Measurements from ENCODE around the gene ABLIM1. TPM values are rescaled to one million over a fixed set of nuclear protein-coding genes. Genes with fewer than 3 reads are reported as not detected.

Gene ABLIM1
- total and polyA plus RNA-seq, 2 of the 4 experiments (the other 2 are of a cell fraction), result 7.7 to 9.9 TPM

DNA sequence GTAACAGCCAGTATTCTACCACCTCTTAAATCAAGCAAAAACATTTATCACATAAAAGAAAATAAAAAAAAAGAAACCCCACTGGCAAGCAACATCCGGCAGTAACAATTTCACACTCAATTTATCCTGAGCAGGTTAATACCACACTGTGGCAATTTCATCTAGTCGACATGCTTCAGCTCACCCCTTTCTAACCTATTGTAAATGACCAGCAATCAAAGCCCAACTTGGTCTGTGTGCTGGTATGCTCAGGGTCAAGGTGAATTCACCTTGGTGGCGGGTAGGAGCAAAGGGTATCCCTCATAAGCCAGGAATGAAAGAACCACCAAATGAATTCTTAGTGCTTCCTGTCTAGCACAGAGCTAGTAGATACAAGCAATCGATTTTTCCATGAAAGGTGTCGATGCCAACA lies 144.7 kb downstream of the ABLIM1 start:
- no TSS peak for BruUV-seq (replicated peaks)
- DNase-seq (no peak), ATAC-seq (ENCODE audit: low read depth) (no peak)
- no peak overlapping the region for H2AK5ac ChIP-seq (ENCODE audit: low read depth, low read length)
- H4K8ac ChIP-seq (ENCODE audit: low read depth in 2 of 2, low read length in 2 of 2), result no peak overlapping the region
- H3K4ac ChIP-seq (ENCODE audit: low read depth, low read length), result no peak overlapping the region
- H3K9me3 ChIP-seq (ENCODE audit: control insufficient read depth, insufficient read depth, low read length), result no peaks in the 10 kb centered on the region
- no peak overlapping the region for H4K5ac ChIP-seq (ENCODE audit: low read depth, low read length)
- H4K20me1 ChIP-seq (ENCODE audit: insufficient read depth, low read length), result no peaks in the 10 kb centered on the region
- 0 out of 2 replicates have a peak, but pooled peaks cover 6% of the 10 kb centered on the region for H3K9me1 ChIP-seq (ENCODE audit: insufficient read depth, low read length)
- H3K36me3 ChIP-seq (ENCODE audit: control insufficient read depth, insufficient read depth, low read length), result no peaks in the 10 kb centered on the region
- no peaks in the 10 kb centered on the region; the same call in 1 of the 2 replicates for H3K4me1 ChIP-seq (ENCODE audit: control insufficient read depth, insufficient read depth, low read length)
- no peak overlapping the region for H3K4me2 ChIP-seq (ENCODE audit: low read depth, low read length)
- peaks cover 28% of the 10 kb centered on the region for H3K27me3 ChIP-seq (ENCODE audit: control insufficient read depth, insufficient read depth, low read length)
- intact Hi-C loops (cut with micrococcal nuclease) (no loop called here), in situ Hi-C loops (cut with MboI; ENCODE audit: low sequenced_read_pairs) (no loop called here), dilution Hi-C loops (cut with HindIII; ENCODE audit: low sequenced_read_pairs, unreplicated experiment) (no loop called here)
- no peak overlapping the region for H2BK5ac ChIP-seq (ENCODE audit: low read depth, low read length, poor library complexity, severe bottlenecking)
- no peak overlapping the region for H2BK20ac ChIP-seq (ENCODE audit: low read depth, low read length)
- no peak overlapping the region for H2AFZ ChIP-seq (replicated peaks; ENCODE audit: low read length, poor library complexity)
- H3K14ac ChIP-seq (replicated peaks; ENCODE audit: low read depth, low read length), result no peak overlapping the region
- no peak overlapping the region for H2AK9ac ChIP-seq (replicated peaks; ENCODE audit: low read depth, low read length, poor library complexity)
- H3K56ac ChIP-seq (ENCODE audit: extremely low read depth, insufficient read depth, low read length), result no peak overlapping the region
- no peak overlapping the region for H3K27ac ChIP-seq (ENCODE audit: insufficient read depth, low read length)
- POLR2A ChIA-PET (ENCODE audit: unreplicated experiment), result no interaction called here
- TF ChIP-seq RAD21 (IDR thresholded peaks at IDR 0.05; ENCODE audit: low read length) (no peak), SMC3 (IDR thresholded peaks at IDR 0.05; ENCODE audit: low read depth, low read length) (no peak), RCOR1 (IDR thresholded peaks at IDR 0.05; ENCODE audit: insufficient replicate concordance, low read length) (no peak), CEBPB (IDR thresholded peaks at IDR 0.05; ENCODE audit: low read depth, low read length) (no peak), BHLHE40 (IDR thresholded peaks at IDR 0.05; ENCODE audit: low read depth, low read length) (no peak)
- TF ChIP-seq, protein P1, sequence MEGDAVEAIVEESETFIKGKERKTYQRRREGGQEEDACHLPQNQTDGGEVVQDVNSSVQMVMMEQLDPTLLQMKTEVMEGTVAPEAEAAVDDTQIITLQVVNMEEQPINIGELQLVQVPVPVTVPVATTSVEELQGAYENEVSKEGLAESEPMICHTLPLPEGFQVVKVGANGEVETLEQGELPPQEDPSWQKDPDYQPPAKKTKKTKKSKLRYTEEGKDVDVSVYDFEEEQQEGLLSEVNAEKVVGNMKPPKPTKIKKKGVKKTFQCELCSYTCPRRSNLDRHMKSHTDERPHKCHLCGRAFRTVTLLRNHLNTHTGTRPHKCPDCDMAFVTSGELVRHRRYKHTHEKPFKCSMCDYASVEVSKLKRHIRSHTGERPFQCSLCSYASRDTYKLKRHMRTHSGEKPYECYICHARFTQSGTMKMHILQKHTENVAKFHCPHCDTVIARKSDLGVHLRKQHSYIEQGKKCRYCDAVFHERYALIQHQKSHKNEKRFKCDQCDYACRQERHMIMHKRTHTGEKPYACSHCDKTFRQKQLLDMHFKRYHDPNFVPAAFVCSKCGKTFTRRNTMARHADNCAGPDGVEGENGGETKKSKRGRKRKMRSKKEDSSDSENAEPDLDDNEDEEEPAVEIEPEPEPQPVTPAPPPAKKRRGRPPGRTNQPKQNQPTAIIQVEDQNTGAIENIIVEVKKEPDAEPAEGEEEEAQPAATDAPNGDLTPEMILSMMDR (conservative IDR thresholded peaks at IDR 0.05; ENCODE audit: low read depth, low read length), result no peak
- H3K23ac ChIP-seq (ENCODE audit: low read depth, low read length), result no peak overlapping the region
- H2BK120ac ChIP-seq (ENCODE audit: low read depth, low read length), result no peak overlapping the region
- H3K18ac ChIP-seq (ENCODE audit: low read depth, low read length), result no peak overlapping the region
- CTCF ChIA-PET, result interaction anchor here (0.6 kb wide), 1 partner anchor 556 kb away, joined by 3 read pairs; no protein-coding TSS in a partner anchor
- no peak overlapping the region for H2BK15ac ChIP-seq (ENCODE audit: low read depth, low read length)
- no peak overlapping the region for H3K4me3 ChIP-seq (ENCODE audit: insufficient read depth, low read depth, low read length)
- H3K79me1 ChIP-seq (ENCODE audit: low read depth in 1 of 2, low read length in 2 of 2), result no peaks in the 10 kb centered on the region
- no peak overlapping the region for H3K9ac ChIP-seq (ENCODE audit: low read depth, low read length)
- WGBS, 2 experiments (ENCODE audit: extremely low coverage in 2 of 2, insufficient read length in 1 of 2), result no CpG with 5 or more reads among the region's 5 CpGs
- no peak overlapping the region for H4K91ac ChIP-seq (ENCODE audit: insufficient read depth, low read depth, low read length)

Measured in IMR-90 (cell line).